NCI-H2227 (cell line): ENCODE measurements around the gene LYRM9.
"Not testable (repeated sequence)": the region's sequence is repeated elsewhere in the genome, so short reads cannot be mapped to it uniquely, and the experiment has no call there.

Source experiments
- DNase-seq: peaks from one replicate; lab custom pipeline; 2025; ENCODE audit not compliant: unreplicated experiment; lab: John Stamatoyannopoulos, UW

Gene LYRM9

DNA sequence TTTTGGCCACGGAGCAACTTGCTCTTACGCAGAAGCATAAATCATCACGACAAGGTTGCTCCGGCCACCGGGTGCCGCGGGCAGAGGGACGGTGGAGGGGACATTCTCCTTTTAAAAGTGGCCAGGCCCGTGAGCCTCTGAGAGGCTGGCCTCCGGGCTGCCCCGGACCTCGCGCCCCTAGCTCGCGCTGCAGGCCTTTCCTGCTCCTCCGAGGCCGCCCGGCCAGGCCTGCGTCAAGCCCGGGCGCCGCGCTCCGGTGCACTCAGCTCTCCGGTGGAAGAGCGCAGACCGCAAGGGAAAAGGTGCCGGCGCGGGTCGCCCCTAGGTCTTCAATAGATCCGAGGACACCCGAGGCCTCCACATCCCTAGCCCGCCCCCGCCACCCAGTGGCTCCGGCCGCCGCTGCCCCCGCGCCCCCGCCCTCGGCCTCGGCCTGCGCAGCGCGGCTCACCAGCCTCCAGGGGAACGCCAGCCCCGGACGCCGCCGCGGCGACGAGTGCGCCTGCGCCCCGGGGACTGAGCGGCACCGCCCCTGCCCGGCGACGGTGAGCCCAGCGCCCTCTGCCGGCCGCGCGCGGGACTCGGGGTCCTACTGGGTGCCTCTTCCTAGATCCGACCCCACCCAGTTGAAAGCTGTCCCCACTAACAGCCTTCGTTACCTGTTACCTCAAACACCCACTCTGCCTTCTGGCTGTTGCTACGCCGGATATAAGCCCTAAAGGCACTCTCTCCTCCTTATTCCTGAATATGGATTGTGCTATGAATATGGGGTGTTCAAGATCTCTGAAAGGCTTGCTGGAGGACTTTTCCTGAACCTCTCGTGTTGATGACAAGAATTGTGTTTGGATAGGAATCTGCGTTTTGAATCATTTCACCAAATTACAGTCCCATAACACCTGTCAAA is at the start of gene LYRM9:
TSS of gene LYRM9 (minus strand) at position 500 of the 904 bp plus-strand sequence. CDS start 10,671 bp downstream, outside the sequence.
- DNase-seq = peak; percentile 89

DNA sequence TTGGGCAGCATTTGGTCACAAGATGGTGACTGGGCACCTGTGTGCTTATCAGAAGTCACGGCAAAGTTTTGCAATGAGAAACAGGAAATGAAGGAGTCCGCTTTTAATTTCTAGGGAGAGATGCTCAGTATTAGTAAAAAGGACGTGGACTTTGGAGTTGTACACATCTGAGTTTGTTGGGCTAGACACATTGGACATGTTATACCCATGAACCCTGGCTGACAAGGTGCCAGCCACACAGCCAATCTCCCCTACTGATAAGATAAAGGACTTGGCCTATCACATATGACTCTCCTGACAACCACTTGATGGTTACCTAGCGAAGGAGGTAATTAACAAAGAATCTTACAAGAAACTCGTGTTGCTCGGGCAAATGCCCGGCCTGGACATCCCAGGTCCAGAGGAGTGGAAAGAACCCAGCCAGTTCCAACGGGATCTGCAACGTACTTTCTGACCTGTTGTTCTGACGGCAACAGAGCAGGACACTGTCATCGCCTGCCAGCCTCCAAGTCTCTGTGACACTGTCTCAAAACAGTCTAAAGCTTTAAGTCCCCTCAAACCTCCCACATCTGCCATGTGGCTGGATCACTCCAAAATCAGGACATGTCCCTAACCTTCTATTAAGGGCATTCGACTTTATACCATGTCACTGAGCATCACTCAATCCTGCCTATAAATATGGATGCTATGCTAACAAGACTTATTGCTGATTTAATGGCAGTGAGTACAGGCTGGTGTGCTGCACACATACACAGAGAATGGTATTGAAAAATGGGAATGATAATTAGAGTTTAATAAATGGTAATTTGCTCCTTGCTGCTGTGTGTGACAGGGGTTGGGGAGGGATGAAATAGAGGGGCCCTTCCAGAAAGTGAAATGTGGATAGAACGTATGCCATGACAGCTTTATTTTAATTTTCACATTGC is 47.6 kb upstream of the LYRM9 start:
- DNase-seq = no peak

DNA sequence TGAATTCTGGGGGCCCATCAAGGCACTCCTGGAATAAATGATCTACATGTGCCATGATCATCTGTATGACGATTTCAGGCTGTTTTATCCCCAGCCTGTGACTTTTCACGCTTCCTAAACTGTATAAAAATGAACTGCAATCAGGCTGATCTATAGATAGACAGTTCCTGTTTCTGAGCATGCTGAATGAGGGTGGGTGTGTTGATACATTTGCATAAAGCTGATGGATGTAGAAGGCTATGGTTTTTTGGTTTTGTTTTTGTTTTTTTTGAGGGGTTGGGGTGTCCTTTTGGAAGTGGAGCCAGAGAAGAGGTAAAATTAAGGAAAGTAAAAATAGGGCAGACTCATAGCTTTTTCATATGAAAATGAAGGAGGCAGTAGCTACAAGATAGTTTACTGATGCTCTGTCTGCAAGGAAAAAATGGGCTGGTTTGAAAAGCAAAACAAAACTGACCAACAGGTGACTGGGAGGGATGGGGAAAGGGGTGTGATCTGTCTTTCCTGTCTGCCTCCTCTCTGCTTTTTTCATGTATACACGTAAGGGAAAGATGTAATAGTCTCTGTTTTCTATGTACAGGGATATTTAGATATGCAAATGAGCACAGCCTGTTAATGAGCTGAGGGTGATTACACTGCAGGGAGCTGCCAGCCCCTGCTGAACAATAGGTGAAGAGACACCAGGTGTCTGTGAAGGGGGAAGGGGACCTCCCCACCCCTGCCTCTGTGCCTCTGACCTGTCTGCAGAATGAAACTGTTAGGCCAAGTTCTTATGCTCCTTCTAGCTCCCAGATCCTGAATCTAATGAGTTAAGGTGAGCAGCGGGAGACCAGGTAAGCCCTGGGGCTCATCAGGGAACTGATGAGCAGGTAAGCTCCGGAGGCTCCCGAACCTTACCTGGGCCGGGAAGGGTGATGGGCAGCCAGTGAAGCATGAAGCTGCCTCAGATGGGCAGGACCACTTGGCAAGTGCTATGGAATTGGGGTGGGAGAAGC is 46.6 kb upstream of the LYRM9 start:
- no peak for DNase-seq

DNA sequence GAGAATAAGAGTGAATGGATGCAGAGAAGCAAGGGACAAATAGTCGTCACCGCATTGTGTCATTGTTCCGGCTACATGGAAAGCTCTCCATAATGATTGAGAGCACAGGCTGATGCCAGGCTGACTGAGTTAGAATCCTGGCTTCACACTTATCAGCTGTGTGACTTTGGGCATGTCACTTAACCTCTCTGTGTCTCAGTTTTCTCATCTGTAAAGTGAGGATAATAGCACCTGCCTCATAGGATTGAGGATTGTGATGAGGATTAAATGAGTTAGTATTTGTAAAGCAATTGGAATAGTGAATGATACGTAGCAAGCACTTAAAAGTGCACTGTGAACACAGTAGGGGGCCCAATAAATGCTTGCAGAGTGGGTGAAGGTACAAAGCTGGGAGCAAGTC is 45.7 kb upstream of the LYRM9 start:
- no peak for DNase-seq

DNA sequence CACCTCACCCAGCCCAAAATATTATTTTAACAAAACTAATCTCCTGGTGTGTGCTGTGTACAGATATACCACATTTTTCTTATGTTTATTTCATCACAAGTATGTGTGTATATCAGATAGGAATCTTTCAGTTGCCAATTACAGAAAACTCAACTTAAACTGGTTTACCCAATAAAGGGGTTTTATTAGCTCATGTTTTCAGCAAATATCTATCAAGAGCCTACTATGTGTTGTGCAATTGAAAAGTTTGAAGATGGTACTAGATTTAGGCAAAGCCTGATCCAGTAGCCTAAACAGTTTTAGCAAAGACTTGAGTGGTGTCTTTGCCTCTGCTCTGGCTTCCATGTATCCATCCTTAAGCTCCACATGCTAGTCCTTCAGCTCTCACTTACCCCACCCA is 45.1 kb upstream of the LYRM9 start:
- no peak for DNase-seq

DNA sequence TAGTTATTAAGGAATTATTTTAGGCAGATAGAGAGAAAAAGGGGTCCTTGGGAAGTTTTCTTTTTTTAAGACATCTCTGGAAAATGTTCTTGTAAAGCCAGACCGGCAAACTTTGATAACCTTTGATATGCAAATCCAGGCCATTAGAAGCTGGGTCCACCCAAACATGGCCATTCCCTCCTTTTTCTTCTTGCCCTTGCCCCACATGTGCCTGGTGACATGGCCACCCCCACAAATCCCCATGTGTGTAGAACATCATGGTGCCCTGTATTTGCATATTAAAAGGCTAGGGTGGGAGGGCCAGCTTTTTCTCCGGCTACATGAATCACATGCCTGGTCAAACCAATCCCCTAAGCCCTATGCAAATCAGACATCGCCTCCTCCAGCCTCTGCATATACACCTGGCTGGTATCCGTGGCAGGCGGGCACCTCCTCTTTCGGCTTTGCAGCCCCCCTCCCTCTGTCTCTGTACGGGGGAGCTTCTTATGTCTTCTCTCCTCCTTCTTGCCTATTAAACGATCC is 43.9 kb upstream of the LYRM9 start:
- DNase-seq = no peak

DNA sequence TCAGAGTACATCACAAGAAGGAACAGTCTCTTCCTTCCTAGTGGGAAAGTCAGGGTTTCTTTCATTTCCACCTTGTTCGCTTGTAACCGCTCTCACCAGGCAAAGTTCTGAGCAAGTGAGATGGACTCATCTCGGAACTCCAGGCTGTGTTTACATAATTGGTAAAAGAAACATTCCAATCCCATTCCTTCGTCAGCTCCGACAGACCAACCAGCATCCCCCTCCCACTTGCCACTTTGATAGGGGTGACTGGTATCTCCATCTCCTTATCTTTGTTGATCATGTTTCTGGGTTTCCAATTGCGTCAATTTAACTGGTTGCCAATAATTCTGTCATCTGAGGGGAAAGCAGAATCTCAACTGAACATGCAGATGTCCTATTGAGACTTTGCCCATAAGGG is 36.8 kb upstream of the LYRM9 start:
- no peak for DNase-seq

DNA sequence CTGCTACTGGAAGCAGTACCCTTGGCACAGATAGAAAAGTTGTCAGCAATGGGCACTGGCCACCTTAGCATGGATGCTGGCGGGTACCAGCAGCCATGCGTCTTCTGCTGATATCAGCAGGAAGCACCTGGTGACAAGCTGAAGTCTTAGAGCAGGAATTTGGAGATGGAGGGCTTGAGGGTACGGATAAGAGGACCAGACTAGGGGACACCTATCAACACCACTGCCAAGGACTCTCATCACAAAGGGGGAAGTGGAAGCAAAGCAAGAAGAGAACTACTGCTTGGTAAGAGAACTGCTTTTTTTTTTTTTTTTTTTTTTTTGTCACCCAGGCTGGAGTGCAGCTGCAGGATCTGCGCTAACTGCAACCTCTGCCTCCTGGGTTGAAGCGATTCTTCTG is 35.4 kb upstream of the LYRM9 start:
- no peak for DNase-seq

DNA sequence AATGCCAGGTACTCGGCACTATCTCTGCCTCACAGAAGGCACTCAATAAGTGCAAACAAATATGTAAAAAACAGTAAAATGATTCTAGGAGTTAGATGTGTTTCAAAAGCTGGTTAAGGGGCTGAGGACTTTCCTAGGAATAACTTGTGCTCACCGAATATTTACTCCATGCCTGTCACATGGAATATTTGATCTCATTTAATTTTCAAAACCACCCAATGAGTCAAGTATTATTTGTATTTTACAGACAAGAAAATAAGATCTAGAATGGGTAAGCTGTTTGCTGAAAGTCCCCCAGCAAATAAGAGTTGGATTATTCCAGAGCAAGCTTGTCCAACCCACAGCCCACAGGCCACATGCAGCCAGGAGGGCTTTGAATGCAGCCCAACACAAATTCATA is 34.6 kb upstream of the LYRM9 start:
- DNase-seq = no peak

DNA sequence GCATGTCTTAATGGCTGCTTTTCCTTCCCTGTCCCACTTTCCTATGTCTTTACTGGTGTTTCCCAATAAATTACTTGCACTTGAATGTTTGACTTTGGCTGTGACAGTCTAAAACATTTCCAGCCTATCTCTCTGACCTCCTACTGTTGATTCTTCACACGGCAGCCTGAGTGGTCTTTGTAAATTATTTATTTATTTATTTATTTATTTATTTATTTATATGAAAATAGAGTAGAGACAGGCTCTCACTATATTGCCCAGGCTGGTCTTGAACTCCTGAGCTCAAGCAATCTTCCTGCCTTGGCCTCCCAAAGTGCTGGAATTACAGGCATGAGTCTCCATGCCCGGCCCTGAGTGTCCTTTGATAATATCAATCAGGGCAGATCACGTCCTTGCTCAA is 28.4 kb upstream of the LYRM9 start:
- DNase-seq = no peak

DNA sequence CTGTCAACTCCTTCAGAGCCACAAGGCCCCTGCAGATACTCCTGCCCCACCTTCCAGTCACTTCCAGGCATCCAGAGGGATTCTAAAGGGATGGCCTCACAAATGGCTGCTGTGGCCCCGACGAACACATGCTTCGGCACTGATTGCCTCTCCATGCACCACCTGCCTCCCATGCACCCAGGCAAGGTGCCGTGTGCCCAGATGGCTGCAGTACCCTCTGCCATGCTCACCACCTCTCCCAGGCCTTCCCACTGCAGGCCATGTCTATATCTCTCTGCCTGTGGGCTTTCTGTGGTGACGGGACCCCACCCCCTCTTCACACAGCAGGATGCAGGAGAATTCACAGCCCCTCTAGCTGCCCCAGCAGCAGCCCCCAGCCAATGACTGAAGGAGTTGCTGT is 27.9 kb upstream of the LYRM9 start:
- no peak for DNase-seq

DNA sequence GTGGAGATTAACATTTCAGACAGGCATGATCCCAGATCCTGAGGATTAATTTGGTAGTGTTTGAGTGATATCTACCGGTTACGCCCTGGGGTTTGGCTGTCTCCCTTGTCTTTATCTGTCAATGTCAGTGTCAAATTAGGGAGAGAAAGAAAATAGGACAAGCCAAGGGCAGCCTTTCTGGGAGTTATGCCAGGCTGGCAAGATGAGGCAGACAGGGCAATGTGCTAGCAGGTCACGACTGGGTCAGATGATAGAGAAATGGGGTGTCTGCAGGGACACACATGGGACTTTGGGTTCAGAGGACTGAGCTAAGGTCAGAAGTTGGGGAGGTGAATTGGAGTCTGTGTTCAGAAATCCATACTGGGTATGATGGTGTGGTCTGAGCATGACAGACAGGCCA is 27.4 kb upstream of the LYRM9 start:
- DNase-seq = no peak

DNA sequence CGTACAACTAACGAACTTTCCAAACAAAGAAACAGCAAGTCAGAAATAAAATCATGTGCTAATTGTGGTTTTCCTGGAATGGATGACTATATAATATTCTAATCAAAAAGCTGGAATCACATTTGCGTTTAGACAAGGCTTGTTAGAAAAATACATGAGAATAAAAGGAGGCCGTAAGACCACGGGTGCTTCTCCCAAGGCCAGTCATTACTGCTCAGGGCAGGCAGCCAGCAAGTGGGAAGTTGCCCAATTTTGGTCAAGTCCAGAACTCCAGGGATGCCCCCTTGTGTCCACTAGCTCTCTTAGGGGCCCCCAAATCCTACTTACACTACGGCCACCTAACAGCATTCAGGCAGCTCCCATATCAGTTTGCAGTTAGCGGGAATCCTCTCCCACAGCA is 25.9 kb upstream of the LYRM9 start:
- no peak for DNase-seq

DNA sequence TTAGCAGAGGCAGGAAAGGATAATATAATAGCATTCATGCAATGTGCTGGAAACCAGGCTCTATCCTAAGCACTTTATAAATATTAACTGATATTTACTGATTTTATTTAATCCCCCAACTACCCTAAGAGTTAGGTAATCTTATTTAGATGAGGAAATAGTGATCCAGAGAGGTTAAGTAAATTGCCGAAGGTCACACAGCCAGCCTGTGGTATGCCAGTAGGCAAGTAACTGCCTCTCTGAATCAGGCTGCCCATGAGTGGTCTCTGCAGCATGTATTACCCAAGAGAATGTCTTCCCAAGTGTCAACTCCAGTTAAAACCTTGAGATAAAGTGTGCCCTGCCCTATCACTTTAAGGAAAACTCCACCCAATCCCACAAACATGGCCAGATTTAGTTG is 25.3 kb upstream of the LYRM9 start:
- DNase-seq = no peak

DNA sequence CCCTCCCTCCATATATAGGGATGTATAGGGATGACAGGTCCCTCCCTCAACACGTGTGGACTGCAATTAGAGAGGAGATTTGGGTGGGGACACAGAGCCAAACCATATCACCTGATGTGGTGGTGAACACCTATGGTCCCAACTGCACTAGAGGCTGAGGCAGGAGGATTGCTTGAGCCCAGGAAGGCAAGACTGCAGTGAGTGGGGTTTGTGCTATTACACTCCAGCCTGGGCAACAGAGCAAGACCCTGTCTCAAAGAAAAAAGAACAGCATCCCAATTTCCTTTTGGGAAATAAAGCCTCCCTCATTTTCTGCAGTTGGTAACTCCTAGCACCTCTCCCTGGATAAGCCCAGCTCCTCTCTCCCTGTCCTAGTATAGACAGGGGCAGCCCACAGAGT is 23.8 kb upstream of the LYRM9 start:
- DNase-seq = no peak

DNA sequence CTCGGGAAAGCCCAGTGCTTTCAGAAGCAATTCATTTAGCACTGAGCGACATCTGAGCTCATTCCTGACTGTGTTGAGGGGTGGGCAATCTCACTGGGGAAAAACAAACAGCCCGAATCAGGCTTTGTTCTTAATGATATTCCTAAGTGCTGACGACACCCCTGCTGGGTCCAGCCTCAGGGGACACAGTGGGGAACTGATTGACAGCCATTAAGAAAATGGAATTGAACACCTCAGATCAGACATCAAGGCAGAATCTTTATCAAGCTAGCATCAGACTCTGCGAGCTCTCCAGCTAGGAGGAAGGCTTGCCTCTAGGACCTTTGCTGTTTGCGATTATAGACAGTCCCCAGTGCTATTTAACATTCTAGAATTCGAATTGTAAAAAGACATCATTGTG is 22.5 kb upstream of the LYRM9 start:
- DNase-seq = peak; percentile 22

DNA sequence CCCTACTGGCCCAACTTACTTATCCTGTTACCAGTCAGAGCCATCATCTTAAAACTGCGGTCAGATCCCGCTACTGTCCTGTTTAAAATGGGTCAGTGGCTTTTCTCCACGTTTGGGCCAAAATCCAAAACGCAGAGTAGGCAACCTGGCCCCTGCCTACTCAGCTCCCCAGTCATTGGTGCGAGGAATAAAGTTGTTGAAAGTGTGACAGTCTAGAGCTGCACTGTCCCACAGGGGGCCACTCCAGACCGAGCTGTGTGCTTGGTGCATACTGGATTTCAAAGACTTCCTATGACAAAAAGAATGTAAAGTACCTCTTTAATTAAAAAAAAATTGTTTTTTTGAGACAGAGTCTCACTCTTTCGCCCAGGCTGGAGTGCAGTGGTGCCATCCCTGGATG is 21.2 kb upstream of the LYRM9 start:
- DNase-seq = no peak

DNA sequence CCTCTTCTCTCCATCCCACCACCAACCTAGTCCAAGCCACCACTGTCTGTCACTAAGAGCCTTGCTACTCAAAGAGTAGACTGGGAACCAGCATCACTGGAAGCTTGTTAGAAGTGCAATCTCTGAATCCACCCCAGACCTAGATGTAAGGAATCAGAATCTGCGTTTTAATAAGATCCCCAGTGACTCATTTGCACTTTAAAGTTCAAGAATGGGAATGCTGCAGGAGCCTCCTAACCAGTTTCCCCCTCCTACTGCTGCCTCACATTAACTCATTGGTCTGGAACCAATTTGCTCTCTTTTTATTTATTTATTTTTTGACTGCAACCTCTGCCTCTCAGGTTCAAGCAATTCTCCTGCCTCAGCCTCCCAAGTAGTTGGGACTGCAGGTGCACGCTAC is 19.8 kb upstream of the LYRM9 start:
- DNase-seq = no peak

DNA sequence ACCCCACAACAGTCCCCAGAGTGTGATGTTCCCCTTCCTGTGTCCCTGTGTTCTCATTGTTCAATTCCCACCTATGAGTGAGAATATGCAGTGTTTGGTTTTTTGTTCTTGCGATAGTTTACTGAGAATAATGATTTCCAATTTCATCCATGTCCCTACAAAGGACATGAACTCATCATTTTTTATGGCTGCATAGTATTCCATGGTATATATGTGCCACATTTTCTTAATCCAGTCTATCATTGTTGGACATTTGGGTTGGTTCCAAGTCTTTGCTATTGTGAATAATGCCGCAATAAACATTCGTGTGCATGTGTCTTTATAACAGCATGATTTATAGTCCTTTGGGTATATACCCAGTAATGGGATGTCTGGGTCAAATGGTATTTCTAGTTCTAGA is 19.1 kb upstream of the LYRM9 start:
- not testable (repeated sequence) for DNase-seq

DNA sequence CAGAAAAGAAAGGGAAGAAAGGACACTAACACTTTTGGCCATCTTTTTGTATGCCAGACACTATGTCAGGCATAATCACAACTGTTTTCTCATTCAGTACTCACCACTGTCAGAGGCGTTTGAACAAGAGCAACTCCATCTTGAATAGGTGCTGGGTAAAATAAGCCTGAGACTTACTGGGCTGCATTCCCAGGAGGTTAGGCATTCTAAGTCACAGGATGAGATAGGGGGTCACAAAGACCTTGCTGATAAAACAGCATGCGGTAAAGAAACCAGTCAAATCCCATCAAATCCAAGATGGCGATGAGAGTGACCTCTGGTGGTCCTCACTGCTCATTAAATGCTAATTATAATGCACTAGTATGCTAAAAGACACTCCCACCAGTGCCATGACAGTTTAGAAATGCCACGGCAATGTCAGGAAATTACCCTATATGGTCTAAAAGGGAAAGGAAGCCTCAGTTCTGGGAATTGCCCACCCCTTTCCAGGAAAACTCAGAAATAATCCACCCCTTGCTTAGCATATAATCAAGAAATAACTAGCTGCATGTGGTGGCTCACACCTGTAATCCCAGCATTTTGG is 14.9 kb upstream of the LYRM9 start:
- no peak for DNase-seq
